Measurements from ENCODE around the gene TUBB4B. TPM values are rescaled to one million over a fixed set of nuclear protein-coding genes. Genes with fewer than 3 reads are reported as not detected.

Gene TUBB4B
- total and polyA plus RNA-seq, 8 donors, result 69.4 to 292 (median 153) TPM

DNA sequence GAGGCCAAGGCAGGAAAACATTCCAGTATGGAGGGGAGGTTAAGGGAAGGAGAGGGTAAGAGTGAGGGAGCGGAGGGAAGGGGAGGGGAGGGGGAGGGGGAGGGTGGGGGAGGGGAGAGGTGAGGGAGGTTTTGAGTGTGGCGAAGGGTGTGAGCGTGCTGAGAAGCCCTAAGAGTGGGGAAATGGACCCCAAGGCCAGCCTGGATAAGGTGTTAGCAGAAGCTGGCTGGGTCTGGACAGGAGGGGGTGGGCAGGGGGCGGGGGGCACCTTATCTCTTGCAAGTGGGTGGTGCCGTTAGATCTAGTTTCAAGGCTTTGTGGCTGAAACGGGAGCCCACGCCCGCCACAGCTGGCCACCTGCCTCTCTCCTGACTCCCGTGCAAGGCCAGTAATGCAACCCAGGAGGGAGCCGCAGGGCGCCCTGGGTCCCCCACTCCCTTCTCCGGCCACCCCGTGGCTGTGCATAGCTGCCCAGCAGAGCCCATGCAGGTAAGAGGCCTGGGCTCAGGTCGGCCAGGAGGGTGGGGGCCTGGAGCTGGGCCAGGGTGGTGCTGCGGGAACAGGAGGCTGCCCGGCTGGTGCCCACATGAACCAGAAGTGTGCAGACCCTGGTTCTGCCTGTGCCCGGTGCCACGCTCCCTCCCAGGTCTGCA lies 13.1 kb upstream of the TUBB4B start:
- peaks cover 24 to 63% (median 54%) of the 10 kb centered on the region in 4 donors for H3K4me1 ChIP-seq
- H3K36me3 ChIP-seq, result no peaks in the 10 kb centered on the region
- DNase-seq, result peak in 1 of 2 donors; percentile 32
- peak overlapping the region in 1 of 4 donors; percentile 22 for H3K4me3 ChIP-seq
- H3K27ac ChIP-seq, result peak overlapping the region in 2 of 5 donors; percentile 81 to 89
- TF ChIP-seq POLR2A (IDR thresholded peaks at IDR 0.05), result no peak
- H3K27me3 ChIP-seq, result peaks cover 8 to 61% (median 46%) of the 10 kb centered on the region in 3 donors
- 15 to 32% (median 17%) methylated on average over 6 to 18 of the region's 18 CpGs for WGBS, 5 donors
- intact Hi-C loops (cut with DNase I; ENCODE audit: low total_unique reads), result loop anchor here (5.0 kb wide), 1 partner anchor 111 kb away; no protein-coding TSS in a partner anchor
- no peaks in the 10 kb centered on the region for H3K9me3 ChIP-seq

DNA sequence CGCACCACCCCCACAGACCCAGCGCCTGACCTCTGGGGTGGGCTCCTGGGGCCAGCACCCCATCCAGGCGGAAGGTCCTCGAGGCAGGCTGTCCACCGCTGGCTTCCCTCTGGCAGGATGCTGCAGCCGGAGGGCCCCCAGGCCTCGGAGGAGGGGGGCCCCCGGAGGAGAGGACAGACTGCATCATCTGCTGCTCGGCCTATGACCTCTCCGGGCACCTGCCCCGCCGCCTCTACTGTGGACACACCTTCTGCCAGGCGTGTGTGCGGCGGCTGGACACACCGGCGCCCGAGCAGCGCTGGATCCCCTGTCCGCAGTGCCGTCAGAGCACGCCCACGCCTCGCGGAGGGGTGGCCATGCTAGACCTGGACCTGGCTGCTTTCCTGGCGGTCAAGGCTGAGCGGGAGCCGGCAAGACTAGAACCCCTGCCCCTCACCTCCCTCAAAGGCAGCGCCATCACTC lies 12.6 kb upstream of the TUBB4B start:
- no peak for DNase-seq
- WGBS, 5 donors, result 33 to 41% (median 39%) methylated on average over 3 to 29 of the region's 29 CpGs
- Histone ChIP-seq H3K36me3 (no peaks in the 10 kb centered on the region), H3K4me1 (peaks cover 22 to 64% (median 52%) of the 10 kb centered on the region in 4 donors), H3K27me3 (peaks cover 11 to 67% (median 51%) of the 10 kb centered on the region in 3 donors), H3K4me3 (peak overlapping the region in 1 of 4 donors; percentile 22), H3K27ac (no peak overlapping the region), H3K9me3 (no peaks in the 10 kb centered on the region)
- intact Hi-C loops (cut with DNase I; ENCODE audit: low total_unique reads), result loop anchor here (5.0 kb wide), 1 partner anchor 111 kb away; no protein-coding TSS in a partner anchor
- TF ChIP-seq POLR2AphosphoS5 (IDR thresholded peaks at IDR 0.05), result no peak
- no peak for TF ChIP-seq POLR2A (IDR thresholded peaks at IDR 0.05)
- TF ChIP-seq EP300 (IDR thresholded peaks at IDR 0.05), result no peak
- TF ChIP-seq, protein P1, sequence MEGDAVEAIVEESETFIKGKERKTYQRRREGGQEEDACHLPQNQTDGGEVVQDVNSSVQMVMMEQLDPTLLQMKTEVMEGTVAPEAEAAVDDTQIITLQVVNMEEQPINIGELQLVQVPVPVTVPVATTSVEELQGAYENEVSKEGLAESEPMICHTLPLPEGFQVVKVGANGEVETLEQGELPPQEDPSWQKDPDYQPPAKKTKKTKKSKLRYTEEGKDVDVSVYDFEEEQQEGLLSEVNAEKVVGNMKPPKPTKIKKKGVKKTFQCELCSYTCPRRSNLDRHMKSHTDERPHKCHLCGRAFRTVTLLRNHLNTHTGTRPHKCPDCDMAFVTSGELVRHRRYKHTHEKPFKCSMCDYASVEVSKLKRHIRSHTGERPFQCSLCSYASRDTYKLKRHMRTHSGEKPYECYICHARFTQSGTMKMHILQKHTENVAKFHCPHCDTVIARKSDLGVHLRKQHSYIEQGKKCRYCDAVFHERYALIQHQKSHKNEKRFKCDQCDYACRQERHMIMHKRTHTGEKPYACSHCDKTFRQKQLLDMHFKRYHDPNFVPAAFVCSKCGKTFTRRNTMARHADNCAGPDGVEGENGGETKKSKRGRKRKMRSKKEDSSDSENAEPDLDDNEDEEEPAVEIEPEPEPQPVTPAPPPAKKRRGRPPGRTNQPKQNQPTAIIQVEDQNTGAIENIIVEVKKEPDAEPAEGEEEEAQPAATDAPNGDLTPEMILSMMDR (IDR thresholded peaks at IDR 0.05), result no peak

DNA sequence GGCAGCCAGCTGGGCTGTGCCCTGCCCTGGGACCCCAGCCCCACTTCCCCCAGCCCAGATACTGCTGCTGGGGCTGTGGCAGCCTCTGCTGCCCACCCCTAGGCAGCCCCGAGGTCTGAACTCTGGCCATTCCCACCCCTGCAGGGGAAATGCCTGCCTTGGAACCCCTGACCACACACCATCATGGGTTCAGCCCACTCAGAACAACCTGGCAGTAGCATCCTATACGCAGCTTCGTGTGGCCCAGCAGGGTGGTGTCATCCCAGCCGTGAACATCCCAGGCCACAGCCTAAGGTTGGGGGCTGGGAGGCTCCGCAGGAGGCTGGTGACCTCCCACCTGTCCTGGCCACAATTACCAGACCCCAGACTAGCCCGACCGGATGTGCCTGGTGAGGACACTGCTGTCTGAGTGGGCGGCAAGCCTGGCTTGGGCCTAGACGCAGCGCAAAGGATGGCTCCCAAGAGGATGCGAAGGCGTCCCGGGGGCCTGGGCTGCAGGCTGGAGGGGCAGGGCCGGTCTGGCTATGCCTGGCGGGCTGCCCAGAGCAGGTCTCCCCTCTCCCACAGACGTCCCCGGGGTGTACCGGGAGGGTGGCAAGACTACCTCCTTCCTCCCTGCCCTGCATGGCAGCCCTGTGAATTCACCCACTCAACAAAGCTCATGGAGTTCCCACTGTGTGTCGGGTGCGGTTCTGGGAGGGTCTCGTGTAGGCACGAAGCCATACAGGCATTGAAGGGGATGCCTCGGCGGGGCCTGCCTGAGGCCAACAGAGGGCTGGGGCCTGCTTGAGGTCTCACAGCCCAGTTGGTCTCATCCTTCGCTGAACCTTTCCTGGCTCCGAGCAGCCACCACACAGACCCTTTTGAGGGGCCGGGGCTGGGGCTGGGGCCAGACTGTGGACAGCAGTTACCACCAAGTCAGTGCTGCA lies 11.9 kb upstream of the TUBB4B start:
- H3K27me3 ChIP-seq, result peaks cover 11 to 74% (median 58%) of the 10 kb centered on the region in 3 donors
- no peak overlapping the region for H3K4me3 ChIP-seq
- H3K4me1 ChIP-seq, result peaks cover 18 to 57% (median 48%) of the 10 kb centered on the region in 4 donors
- no peak for DNase-seq
- 68 to 82% (median 77%) methylated on average over 15 to 27 of the region's 27 CpGs for WGBS, 5 donors
- no peaks in the 10 kb centered on the region for H3K9me3 ChIP-seq
- TF ChIP-seq EP300 (IDR thresholded peaks at IDR 0.05) (no peak), POLR2A (IDR thresholded peaks at IDR 0.05) (no peak), POLR2AphosphoS5 (IDR thresholded peaks at IDR 0.05) (no peak)
- TF ChIP-seq, protein P1 (IDR thresholded peaks at IDR 0.05), result no peak
- H3K36me3 ChIP-seq, result no peaks in the 10 kb centered on the region
- no peak overlapping the region for H3K27ac ChIP-seq
- intact Hi-C loops (cut with DNase I; ENCODE audit: low total_unique reads), result loop anchor here (5.0 kb wide), 1 partner anchor 112 kb away; no protein-coding TSS in a partner anchor

DNA sequence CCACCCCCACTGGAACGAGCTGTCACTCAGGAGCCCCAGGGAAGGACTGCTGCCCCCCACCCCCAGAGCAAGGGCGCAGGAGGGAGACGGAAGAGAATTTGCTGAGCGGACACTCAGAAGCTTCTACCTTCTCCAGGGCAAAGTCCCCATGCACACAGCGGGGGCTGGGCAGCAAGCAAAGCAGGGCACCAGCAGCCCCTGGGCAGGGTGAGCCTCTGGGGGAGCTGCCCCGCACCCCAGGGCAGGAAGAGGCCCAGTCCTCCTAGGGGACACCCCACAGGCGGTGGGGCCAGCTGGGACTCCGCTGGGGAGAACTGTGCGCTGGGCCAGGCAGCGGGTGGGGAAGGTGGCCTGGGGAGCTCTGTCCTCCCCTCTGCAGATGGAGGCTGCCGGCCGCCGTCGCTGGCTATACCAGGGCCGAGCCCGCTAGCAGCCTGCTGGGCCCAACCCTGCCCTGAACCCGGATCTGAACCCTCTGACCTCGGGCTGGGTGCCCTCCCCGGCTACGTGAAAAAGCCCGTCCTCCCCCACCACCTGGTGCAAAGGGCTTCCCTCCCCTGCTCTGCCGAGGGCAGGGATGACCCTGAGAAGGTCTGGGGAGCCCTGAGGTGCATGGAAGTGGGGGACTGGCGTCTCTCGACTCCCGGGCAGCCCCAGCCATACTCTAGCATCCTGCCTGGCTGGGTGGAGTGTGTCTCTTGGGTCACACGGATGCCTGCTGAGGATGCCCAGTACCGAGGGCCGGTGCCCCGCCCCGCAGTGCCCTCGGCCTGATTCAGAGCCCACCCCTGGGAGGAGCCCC lies 11.0 kb upstream of the TUBB4B start:
- Histone ChIP-seq H3K4me1 (peaks cover 11 to 48% (median 42%) of the 10 kb centered on the region in 4 donors), H3K27ac (no peak overlapping the region), H3K27me3 (peaks cover 15 to 82% (median 67%) of the 10 kb centered on the region in 3 donors), H3K9me3 (no peaks in the 10 kb centered on the region), H3K36me3 (no peaks in the 10 kb centered on the region), H3K4me3 (no peak overlapping the region)
- 52 to 72% (median 57%) methylated on average over 8 to 31 of the region's 31 CpGs for WGBS, 5 donors
- intact Hi-C loops (cut with DNase I; ENCODE audit: low total_unique reads), result loop anchor here (5.0 to 10.0 kb wide), 2 partner anchors 45 to 113 kb away; partner anchors contain the start of genes ANAPC2 and SSNA1
- DNase-seq, result peak in 1 of 2 donors; percentile 35
- TF ChIP-seq EP300 (IDR thresholded peaks at IDR 0.05) (no peak), POLR2AphosphoS5 (IDR thresholded peaks at IDR 0.05) (no peak), POLR2A (IDR thresholded peaks at IDR 0.05) (no peak)
- TF ChIP-seq, protein P1 (IDR thresholded peaks at IDR 0.05), result no peak

Data from stomach (tissue), 9 donors.